Activated CD4-positive, alpha-beta T cell treated with anti-CD3 and anti-CD28 coated beads, Interleukin-2, amount 50 U/mL, for 4 hours (primary cell): ENCODE measurements around the gene INPPL1.

Source experiments
- DNase-seq, 2 experiments: peaks; one replicate each; pipeline ENCODE4 v3.0.0-alpha.2; 2020

The INPPL1 gene

GRCh38 chr11:72216638-72217037 lies 7.9 kb upstream of the INPPL1 start, which contains the start of gene FOLR2:
TSS of gene FOLR2 (plus strand) at chr11:72216794. CDS start at chr11:72218585, 1,791 bp downstream.
- no peak for DNase-seq

- no peak for DNase-seq
Observed at GRCh38 chr11:72217841-72218240, 6.7 kb upstream of the INPPL1 start.

GRCh38 chr11:72218251-72218745 lies 6.3 kb upstream of the INPPL1 start:
- DNase-seq: no peak

- DNase-seq: no peak
Observed at GRCh38 chr11:72220696-72221363, 3.7 kb upstream of the INPPL1 start.

- no peak for DNase-seq
Observed at GRCh38 chr11:72221386-72222075, 3.0 kb upstream of the INPPL1 start.

GRCh38 chr11:72222106-72222891 lies 2.3 kb upstream of the INPPL1 start:
- no peak for DNase-seq

- DNase-seq: peak; percentile 88 to 90
Observed at GRCh38 chr11:72222907-72223614, 1.5 kb upstream of the INPPL1 start.

DNA sequence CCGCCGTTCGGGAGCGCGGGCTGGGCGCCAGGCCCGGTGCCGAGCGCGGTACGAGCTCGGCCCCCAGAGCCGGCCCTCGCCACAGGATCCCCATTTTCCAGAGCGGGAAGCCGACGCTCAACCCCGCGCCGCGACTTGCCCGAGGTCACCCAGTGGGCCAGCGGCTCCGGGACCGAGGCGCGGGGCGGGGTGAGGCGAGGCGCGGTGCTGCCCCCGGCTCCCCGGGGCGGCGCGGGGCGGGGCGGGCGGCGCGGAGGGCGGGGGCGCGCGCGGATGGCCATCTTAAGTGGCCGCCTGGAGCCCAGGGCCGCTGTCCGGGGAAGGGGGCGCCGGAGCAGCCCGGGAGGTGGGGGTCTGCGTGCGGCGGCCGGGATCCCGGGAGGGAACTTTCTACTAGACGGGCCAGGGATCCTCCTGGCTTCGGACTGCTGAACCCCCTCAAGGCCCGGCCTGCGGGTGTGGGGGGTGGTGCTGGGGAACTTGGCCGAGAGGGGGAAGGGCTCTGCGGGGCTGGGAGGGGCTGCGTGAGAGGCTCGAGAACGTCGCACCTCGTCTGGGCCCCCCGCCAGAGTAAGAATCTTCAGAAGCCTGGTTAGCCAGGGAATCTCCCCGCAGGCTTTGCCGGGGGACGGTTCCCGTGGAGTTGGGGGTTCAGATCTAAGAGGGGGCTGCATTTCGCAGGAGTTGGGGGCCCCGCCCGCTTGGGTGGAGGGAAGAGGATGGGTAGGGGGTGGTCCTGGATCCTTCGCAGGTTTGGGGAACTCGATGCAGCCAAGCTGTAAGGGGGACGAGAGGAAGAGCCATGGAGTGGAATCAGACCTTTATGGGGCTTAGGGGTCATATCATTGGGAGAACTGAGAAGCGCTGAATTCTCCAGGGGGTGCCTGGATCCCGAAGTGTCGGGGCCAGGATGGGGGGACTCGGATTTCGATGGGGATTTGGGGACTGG lies 678 bp upstream of the INPPL1 start:
- DNase-seq: peak; percentile 25 to 41

- peak in 1 of 2 experiments; percentile 16 for DNase-seq
Observed at GRCh38 chr11:72225411-72225951, 914 bp downstream of the INPPL1 start.

DNA sequence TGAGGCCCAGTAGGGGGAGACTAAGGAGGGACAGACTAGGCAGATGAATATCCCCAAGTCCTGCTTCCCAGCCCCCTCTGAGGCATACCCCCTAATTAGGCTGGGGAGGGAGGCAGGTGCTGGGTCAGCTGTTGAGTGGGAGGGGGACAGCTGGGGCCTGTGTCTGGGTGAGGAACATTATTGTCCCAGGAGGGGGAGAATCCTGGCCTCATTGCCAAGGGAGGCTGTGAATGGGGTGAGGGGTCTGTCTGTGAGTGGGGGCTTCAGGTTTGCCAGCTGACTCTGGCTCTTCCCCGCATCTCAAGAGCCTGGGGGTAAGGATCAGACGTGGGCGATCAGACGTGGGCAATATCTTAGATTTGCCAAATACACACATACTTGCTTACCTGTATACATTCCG lies 2.1 kb downstream of the INPPL1 start:
- DNase-seq: no peak

GRCh38 chr11:72227316-72228228 lies 3.0 kb downstream of the INPPL1 start:
- DNase-seq: no peak

DNA sequence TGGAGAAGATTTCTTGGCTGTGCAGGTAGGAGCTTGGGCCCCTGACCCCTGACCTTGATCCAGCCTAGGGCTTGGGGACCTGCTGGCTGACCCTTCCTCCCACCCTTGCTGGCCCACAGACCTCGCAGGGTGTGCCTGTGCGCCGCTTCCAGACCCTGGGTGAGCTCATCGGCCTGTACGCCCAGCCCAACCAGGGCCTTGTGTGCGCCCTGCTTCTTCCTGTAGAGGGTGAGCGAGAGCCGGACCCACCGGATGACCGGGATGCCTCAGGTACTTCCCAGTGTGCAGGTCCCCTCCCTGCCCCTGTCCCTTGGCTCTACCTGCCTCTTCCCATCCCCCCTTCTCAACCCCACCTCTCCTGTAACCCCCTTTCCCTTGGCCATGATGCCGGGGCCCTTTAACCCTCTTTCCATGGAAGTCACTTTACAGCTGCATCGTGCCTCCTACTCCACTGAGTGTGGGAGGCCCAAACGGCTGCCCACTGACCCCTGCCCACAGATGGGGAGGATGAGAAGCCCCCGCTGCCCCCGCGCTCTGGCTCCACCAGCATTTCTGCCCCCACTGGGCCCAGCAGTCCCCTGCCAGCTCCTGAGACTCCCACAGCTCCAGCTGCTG lies 3.8 kb downstream of the INPPL1 start:
- DNase-seq: no peak

- DNase-seq: no peak
Observed at GRCh38 chr11:72228844-72229231, 4.3 kb downstream of the INPPL1 start.

DNA sequence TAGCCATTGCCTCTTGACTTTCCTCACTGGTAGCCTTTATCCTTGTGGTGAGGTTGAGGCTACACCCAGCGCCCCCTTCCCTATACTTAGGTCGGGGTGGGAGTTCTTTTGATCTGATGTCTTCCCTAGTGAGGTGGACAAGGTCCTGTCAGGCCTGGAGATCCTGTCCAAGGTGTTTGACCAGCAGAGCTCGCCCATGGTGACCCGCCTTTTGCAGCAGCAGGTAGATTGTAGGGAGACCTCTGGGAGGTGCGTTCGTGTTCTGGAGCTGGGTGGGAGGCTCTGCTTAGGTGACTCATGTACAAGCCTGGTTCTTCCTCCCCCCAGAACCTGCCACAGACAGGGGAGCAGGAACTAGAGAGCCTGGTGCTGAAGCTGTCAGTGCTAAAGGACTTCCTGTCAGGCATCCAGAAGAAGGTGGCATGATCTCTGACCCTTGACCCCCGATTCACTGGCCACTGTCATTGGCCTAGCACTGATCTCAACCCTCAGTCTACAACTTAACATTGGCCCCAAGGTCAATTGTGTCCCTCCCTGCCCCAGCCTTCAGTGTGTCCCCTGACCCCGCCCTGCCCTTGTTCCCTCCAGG lies 4.9 kb downstream of the INPPL1 start:
- DNase-seq: no peak

DNA sequence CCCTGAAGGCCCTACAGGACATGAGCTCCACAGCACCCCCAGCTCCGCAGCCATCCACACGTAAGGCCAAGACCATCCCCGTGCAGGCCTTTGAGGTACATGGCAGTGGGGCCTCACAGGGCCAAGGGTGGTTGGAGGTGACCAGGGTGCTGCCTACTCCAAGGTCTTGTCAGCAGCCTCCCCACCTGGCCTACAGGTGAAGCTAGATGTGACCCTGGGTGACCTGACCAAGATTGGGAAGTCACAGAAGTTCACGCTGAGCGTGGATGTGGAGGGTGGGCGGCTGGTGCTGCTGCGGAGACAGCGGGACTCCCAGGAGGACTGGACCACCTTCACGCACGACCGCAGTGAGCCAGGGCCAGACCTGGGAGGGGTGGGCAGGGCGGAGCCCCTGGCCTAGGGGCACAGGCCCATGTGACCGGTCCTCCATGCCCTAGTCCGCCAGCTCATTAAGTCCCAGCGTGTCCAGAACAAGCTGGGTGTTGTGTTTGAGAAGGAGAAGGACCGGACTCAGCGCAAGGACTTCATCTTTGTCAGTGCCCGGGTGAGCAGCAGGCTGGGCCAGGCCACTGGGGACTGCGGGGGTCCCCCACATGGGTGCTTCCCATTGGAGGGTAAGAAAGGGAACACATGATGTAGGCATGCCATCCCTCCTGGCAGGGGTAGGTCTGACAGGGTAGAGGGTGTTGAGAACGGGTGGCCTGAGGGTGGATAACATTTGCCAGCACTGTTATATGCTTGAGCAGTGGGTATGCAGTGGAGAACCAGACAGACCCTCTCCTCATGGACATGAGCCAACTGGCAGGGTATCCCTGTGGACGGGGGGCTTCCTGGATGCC lies 5.6 kb downstream of the INPPL1 start:
- DNase-seq: no peak

- no peak for DNase-seq
Observed at GRCh38 chr11:72230764-72231365, 6.3 kb downstream of the INPPL1 start.

DNA sequence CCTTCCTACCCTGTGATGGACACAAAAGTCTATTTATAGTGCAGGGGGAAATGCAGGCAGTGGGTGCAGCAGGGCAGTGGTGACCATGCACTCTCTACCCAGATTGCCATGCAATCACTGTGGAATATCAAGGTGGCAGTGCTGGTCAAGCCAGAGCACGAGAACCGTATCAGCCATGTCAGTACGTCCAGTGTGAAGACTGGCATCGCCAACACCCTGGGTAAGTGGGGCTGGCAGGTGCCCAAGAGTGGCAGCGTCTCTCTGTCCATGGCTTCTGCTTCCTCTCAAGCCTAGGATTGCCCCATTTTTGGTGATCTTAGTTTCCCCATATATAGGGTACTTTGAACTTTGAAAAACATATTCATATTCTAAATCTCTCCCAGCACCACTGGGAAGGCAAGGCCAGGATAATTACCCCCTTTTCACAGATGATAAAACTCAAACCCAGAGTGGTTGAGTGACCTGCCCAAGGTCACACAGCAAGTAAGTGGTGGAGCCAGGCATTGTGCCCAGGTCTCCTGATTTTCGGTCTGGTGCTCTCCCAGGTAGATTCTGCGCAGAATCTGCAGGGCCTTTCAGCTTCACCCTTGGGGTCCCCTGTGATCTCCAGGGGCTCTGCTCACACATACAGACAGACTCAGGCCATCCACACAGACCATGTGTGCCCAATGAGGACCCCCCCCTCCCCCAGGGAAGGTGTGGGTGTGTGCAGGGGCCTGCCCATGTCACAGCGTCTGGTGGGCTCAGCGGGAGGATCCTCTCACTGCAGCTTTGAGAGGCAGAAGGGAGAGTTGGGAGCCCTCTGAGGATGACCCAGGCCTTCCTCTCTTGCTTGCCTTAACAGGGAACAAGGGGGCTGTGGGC lies 7.1 kb downstream of the INPPL1 start:
- DNase-seq: no peak
